ENCODE results near the gene ZBTB21. TPM values are rescaled to one million over a fixed set of nuclear protein-coding genes. Genes with fewer than 3 reads are reported as not detected.

Gene ZBTB21
- total RNA-seq, 4 donors from 2014 or later: 5.9 to 15.1 (median 9.2) TPM

- 59% methylated on average over 12 of the region's 12 CpGs for WGBS
- no peak for DNase-seq (ENCODE audit: extremely low spot score)
- H3K4me1 ChIP-seq: peaks cover 0 to 4% (median 0%) of the 10 kb centered on the region in 4 donors
- intact Hi-C loops (cut with DNase I): no loop called here
- TF ChIP-seq POLR2A (IDR thresholded peaks at IDR 0.05; ENCODE audit: low read depth) (no peak), CTCF (IDR thresholded peaks at IDR 0.05) (no peak), POLR2AphosphoS5 (IDR thresholded peaks at IDR 0.05) (no peak), EP300 (IDR thresholded peaks at IDR 0.05) (no peak)
- no peak overlapping the region for H3K4me3 ChIP-seq
- peaks cover 0 to 19% (median 0%) of the 10 kb centered on the region in 4 donors for H3K27me3 ChIP-seq
- no peaks in the 10 kb centered on the region for H3K36me3 ChIP-seq
- no peak overlapping the region for H3K27ac ChIP-seq (replicated peaks in 1 of 4)
- no peaks in the 10 kb centered on the region for H3K9me3 ChIP-seq
Measured at GRCh38 chr21:42025376-42026081, 15.4 kb upstream of the ZBTB21 start.

- Histone ChIP-seq H3K36me3 (no peaks in the 10 kb centered on the region), H3K4me3 (no peak overlapping the region), H3K27me3 (peaks cover 0 to 37% (median 0%) of the 10 kb centered on the region in 4 donors), H3K9me3 (no peaks in the 10 kb centered on the region), H3K4me1 (peaks cover 0 to 4% (median 0%) of the 10 kb centered on the region in 4 donors), H3K27ac (replicated peaks in 1 of 4) (no peak overlapping the region)
- no peak for DNase-seq (ENCODE audit: extremely low spot score)
- WGBS: 95% methylated on average over 11 of the region's 11 CpGs
- intact Hi-C loops (cut with DNase I): no loop called here
- TF ChIP-seq POLR2A (IDR thresholded peaks at IDR 0.05; ENCODE audit: low read depth) (no peak), POLR2AphosphoS5 (IDR thresholded peaks at IDR 0.05) (no peak), CTCF (IDR thresholded peaks at IDR 0.05) (no peak), EP300 (IDR thresholded peaks at IDR 0.05) (no peak)
Measured at GRCh38 chr21:42022906-42023305, 12.7 kb upstream of the ZBTB21 start.

GRCh38 chr21:42022091-42022430 lies 11.9 kb upstream of the ZBTB21 start:
- Histone ChIP-seq H3K9me3 (no peaks in the 10 kb centered on the region), H3K4me1 (peaks cover 0 to 4% (median 0%) of the 10 kb centered on the region in 4 donors), H3K27me3 (peaks cover 0 to 37% (median 0%) of the 10 kb centered on the region in 4 donors), H3K36me3 (no peaks in the 10 kb centered on the region), H3K27ac (replicated peaks in 1 of 4) (no peak overlapping the region), H3K4me3 (no peak overlapping the region)
- intact Hi-C loops (cut with DNase I): no loop called here
- no peak for DNase-seq (ENCODE audit: extremely low spot score)
- WGBS: 70% methylated on average over 9 of the region's 12 CpGs
- TF ChIP-seq CTCF (IDR thresholded peaks at IDR 0.05) (no peak), POLR2AphosphoS5 (IDR thresholded peaks at IDR 0.05) (no peak), POLR2A (IDR thresholded peaks at IDR 0.05; ENCODE audit: low read depth) (no peak), EP300 (IDR thresholded peaks at IDR 0.05) (no peak)

GRCh38 chr21:42021371-42022090 lies 11.4 kb upstream of the ZBTB21 start:
- WGBS: 77% methylated on average over 15 of the region's 20 CpGs

More at GRCh38 chr21:42021371-42022090, 11.4 kb upstream of the ZBTB21 start:
- Histone ChIP-seq H3K4me1 (peaks cover 0 to 4% (median 0%) of the 10 kb centered on the region in 4 donors), H3K27ac (replicated peaks in 1 of 4) (no peak overlapping the region), H3K4me3 (no peak overlapping the region), H3K36me3 (no peaks in the 10 kb centered on the region), H3K9me3 (no peaks in the 10 kb centered on the region), H3K27me3 (peaks cover 0 to 37% (median 0%) of the 10 kb centered on the region in 4 donors)
- no peak for DNase-seq (ENCODE audit: extremely low spot score)
- intact Hi-C loops (cut with DNase I): no loop called here
- TF ChIP-seq CTCF (IDR thresholded peaks at IDR 0.05): no peak
- TF ChIP-seq EP300 (IDR thresholded peaks at IDR 0.05): no peak
- no peak for TF ChIP-seq POLR2A (IDR thresholded peaks at IDR 0.05; ENCODE audit: low read depth)
- no peak for TF ChIP-seq POLR2AphosphoS5 (IDR thresholded peaks at IDR 0.05)

Measured in esophagus muscularis mucosa (tissue), 4 donors.